ENCODE measurements around the gene PRR7.

Gene PRR7

GRCh38 chr5:177486256-177486655, 39.6 kb downstream of the PRR7 start:
- DNase-seq, result no peak

DNA sequence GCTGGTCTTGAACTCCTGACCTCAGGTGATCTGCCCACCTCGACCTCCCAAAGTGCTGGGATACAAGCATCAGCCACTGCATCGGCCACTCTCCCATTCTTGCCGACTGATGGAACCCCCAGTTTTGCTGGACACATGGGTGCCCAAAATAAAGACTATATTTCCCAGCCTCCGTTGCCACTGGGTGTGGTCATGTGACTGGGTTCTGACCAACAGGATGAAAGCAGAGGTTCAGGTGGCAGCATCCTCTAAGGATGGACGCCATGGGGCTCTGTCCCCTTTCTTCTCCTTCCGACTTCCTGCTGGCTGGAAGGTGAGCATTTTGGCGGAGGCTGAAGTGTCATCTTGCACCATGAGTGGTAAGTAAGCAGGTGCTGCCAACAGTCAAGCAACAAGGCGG, 40.5 kb downstream of the PRR7 start:
- no peak for DNase-seq

DNA sequence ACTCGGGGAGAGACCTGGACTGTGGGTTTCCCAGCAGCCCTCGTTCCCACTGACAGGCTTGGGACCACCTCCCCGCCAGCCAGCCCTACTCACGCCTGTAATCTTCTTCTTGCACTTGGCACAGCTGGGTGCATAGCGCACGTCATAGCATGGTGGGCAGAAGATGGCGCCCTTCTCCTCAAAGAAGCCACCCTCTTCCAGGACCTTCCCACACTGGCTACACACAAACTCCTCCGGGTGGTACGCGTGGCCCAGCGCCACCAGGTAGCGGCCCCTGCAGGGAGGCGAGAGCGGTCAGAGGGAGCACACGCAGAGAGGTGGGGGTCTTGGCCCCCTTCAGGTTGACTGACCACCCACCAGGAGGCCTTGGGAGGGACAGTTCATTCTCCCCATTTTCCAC, 41.4 kb downstream of the PRR7 start:
- DNase-seq, result no peak

- DNase-seq, result no peak
These were observed 42.6 kb downstream of the PRR7 start for GRCh38 chr5:177489119-177489716.

DNA sequence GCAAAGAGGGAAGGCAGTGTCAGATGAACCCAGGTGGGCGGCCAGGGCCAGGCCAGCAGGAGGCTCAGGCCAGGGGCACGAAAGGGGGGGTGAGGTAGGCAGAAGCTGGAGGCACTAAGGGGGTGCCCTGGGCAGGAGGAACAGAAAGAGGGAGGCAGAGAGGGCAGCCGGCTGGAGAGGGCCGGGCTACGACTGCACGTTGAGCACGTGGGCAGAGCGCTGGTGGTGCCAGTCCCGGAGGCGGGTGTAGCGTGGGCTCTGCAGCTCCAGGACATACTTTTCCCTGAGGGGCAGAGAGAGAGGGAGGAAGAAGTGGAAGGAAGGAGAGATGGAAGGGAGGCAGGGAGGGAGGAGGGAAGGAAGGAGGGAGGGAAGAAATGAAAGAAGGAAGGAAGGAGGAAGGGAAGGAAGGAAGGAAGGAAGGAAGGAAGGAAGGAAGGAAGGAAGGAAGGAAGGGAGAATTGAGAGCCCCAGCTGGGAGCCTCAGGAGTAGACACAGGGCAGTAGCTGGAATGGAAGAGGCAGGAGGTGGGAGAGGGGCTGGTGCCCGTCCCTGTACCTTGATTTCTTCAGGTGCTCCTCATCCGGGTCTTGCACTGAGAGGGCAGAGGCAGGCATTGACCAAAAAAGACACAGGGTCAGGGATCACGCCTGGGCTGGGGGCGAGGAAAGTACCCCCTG, 43.8 kb downstream of the PRR7 start:
- DNase-seq, result no peak

DNA sequence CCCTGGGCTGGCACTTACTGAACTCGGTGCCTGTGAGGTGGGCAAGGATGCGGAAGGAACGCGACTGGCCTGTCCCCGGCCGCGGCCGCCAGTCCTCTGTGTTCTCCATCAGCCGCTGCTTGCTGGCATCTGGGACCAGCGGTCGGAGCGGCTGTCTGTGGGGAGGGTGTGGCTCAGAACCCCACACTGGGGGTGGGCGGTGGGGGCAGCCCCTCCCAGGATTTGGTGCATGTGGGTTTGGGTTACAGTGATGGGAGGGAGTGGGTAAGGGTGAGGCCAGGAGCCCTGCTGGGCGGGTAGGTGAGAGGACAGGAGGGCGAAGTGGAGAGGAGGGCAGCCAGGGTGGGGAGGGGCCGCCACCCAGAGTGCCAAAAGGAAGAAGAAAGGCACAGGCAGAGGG, 44.4 kb downstream of the PRR7 start:
- no peak for DNase-seq

DNA sequence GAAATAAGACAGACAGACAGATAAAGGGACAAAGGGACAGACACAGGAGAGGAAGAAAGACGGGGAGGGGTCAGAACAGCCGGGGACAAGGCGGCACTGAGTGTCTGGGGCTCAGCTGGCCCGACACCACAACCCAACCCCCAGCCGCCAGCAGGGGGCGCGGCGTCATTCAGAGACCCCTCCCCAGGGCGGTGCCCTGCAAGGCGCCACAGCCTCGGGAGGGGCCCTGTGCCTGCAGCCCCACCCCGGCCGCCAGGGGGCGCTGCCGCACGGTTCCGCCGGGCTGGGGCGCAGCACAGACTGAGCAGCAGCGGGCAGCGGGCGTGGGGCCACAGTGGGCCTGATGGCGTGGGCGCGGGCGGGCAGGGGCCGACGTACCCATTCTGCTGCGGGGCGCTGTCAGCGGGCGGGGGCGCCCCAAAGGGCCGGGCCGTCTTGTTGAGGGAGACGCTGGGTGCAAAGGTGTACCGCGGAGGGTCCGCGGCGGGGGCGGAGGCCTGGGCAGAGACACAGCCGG, 44.9 kb downstream of the PRR7 start:
- DNase-seq, result peak; percentile 56

GRCh38 chr5:177491983-177492746, 45.6 kb downstream of the PRR7 start:
- DNase-seq, result no peak

DNA sequence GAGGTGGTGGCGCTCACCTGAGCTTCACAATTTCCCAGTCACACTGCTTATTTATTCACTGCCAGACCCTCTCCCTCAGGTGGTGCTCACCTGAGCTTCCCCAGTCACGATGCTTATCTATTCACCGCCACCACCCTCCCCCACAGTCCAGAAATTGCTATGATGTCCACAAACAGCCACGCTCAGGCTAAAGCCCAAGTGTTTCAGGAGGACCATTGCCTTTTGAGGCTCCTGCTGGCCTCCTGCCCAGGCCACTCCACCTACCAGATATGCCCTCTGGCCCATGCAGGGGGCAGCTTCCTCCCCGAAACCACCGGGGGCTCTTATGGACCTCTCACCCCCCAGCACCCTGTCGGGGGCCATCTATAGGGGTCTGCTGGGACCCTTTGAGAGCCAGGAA, 46.2 kb downstream of the PRR7 start:
- DNase-seq, result no peak

- DNase-seq, result no peak
These were observed 47.3 kb downstream of the PRR7 start for GRCh38 chr5:177493795-177494345.

DNA sequence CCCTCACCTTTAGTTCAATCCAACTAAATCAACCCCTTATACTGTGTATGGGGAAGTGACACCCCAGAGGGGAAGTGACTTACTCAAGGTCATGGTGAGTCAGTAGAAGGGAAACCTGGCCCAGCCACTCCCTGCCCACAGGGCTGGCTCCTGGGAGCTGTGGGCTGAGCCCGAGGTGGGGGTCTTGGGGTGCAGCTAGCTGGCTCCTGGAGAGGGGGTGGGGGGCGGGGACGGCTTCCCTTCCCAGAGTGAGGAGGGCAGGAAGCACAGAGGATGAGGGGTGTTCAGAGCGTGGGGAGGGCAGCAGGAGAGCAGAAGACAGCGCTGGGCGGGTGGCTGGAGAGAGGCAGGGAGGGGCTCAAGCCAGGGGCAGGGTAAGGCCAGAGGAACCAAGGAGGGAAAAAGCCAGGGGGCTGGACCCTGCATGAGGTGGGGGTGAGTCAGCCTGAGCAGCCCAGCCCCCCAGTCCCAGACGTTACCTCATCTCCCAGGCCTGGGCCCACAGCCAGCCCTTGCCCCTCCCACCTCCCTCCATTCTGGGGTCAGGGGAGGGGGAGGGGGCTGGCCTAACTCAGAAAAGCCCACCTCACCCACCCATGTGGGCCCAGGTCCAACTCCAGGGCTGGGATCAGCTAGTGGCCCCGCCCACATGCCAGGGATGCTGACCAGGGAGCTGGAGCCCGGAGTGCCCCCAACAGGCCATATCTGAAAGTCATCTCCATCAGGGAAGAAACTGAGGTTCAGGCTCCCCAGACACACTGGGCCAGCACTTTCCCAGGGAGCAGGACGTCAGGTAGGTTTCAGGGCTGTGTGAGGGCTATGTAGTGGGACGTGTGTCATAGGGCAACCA, 48.0 kb downstream of the PRR7 start:
- peak; percentile 97 for DNase-seq

DNA sequence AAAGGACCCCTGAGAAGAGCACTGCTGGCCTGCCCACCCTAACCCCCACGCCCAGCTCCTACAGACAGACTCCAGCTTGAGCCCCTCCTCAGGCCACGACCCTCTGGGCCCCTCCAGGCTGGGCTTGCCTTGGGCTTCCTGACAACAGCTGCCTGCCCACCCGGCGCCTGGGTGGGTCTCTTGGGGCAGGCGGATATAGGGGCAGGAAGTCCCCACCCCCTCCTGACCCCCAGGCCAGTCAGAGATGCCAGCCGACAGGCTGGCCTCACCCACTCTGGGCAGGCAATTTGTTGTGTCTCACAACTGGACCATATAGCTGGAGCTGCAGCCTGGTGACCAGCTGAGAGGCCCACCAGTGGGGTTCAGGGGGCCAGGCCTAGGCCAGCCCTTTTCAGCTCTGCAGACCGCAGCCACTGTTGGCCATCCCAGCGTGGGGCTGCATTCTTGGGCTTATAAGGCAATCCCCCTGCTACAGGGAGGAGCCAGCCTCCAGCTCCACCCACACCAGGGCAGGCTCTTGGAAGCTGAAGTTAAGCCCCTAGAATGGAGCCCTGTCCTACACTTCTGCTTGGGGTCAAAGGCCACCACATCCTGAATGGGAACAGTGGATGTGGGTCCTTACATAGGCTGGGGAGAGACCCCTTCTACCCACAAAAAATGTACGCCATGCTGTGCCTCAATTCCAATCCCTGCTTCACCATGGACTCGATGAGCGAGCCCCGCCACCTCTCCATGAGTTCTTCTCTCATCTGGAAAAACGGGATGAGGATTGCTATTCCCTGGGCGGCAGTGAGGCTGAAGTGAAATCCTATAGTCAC, 48.8 kb downstream of the PRR7 start:
- DNase-seq, result peak; percentile 96

- DNase-seq, result peak; percentile 82
These were observed 49.6 kb downstream of the PRR7 start for GRCh38 chr5:177496070-177496726.

DNA sequence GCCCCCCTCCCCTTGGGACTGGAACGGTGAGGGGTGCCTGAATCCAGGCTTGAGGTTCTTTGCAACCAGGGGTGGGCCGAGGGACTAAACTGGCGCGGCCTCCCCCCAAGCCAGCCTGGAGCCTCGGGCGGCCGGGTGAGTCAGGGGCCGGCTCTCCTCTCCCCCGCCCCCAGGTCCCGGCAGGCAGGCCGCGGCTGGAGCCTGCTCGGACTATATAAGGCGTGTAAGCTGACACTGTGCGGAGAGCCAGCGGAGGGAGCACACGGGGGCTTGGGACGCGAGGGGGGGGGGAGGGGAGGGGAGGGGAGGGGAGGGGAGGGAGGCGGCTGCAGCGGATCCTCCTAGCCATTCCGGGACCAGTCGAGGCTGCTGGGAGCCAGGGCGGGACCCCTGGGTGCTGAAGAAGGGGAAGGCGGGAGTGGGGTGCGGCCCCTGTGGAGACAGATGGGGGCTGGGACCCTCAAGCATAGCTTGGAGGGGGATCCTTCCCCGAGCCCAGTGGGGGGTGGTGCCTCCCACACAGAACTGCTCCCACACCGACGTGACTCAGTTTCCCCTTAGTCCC, 50.2 kb downstream of the PRR7 start:
- peak; percentile 97 for DNase-seq

GRCh38 chr5:177497292-177498012, 50.8 kb downstream of the PRR7 start, which contains the start of gene PDLIM7:
Gene PDLIM7, minus strand, starts transcription at chr5:177497604. Its CDS starts 1,092 bp downstream, at chr5:177496512.
- DNase-seq, result peak; percentile 98

DNA sequence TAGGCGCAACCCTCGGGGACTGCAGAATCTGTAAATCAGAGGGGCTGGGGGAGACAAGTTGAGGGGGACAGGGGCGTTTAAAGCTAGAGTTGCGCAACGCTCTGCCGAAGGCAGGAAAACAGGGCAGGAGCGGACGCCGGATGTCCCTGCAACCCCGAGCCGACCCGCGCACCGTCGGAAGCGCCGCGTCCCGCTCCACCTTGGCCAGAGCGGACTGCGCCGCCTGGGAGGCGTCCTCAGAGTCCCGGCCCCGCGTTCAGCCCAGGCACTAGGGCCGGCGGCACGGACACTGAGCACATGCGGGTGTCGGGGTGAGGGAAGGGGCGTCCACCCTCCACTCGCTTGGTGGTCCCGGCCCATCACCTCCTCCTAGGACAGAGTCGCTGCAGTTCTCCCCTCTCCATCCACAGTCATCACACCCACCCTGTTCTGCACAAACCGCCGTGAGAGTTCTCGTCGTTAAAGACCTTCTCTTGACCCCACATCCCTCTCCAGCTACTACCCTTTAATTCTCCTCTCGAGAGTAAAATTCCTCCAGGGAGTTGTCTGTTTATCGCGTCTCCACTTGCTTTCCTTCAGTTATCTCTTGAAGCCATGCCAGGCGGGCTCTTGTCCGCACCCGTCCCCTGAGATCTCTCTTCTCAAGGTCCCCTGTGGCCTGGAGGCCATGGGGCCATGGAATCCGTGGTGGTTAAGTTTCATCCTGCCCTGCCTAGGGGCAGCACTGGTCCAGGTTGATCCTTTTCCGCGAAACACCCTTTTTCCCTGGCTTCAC, 51.6 kb downstream of the PRR7 start:
- no peak for DNase-seq

GRCh38 chr5:177499842-177500241, 53.2 kb downstream of the PRR7 start:
- no peak for DNase-seq

DNA sequence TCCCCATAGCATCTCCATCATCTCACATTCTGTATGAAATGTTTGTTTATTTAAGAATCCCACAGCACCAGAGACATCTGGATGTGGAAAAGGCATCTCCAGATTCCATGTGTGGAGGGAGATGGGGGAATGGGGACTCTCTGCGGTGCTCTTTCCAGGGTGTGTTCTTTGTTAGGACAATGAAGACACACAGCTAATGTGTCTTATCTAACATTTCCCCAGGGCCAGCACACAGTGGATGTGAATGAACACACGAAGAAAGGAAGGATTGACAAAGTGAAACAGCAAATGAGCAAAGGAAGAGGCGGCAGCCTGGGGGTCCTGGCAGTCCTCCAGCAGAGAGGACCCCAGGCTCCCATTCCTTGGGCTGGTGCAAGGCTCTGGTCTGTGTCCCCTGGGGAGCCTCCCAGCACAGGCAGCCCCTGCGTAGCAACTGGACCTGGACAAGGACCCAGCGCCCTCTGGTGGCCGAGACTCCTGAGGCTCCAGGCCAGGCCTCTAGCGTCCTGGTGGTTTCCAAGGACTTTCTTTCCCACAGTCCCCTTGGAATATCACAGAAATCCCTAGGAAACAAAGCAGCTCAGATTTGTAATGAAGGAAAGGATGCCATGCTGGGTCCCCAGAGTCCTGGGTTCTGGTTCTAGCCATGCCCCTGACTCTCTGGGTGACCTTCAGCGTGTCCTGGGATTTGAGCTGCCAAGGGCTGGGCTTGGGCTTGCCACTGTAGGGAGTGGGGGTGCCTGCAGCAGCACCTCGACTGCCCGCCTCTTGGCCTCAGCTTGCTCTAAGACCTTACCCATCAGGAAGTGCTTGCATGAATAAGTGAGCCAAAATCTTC, 54.3 kb downstream of the PRR7 start:
- DNase-seq, result peak; percentile 80
